Measurements from ENCODE around the gene ZDHHC19.
A peak's percentile ranks its signal among the peaks of the same experiment; 100 is the strongest.
"Not testable (repeated sequence)": the region's sequence is repeated elsewhere in the genome, so short reads cannot be mapped to it uniquely, and the experiment has no call there.

Gene ZDHHC19

DNA sequence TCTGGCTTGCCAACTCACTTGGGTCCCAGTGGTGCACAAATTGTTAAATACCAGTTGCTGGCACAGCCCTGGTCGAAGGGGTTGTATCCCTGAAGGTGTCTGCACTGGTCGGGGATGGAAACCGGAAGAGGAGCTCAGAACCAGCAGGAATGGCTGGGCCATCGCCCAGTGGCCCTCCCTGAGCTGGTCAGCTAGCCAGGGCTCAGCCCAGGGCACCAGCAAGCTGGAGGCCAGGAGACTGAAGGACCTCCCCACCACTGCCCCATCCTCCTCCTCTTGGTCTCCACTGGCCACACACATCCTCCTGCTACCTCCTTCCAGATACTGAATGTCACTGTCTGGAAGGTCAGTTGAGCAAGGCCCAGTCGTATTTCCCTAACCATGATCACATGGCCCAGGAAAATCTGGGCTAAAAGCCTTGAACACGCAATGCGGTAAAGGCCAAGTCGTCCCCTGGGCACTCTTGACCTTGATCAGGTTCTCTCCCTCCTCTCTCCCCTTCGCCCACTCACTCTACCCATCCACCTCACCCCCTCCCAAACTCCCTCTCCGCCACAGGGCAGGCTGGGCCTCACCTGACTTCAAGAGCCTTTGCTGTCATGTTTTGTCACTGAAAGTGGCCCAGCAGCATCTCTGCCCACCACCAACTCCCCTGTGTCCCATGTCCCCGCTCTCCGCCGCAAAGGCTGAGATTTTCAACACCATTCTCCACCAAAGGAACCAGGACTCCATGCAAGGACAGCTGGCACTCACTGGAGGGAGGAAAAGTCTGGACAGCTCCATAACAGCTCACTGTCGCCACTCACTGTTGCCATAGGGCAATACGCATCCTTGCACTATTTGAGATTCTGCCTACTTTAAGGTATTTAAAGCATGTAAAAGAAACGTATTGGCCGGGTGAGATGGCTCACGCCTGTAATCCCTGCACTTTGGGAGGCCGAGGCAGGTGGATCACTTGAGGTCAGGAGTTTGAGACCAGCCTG, 12.1 kb downstream of the ZDHHC19 start:
- DNase-seq: no peak

DNA sequence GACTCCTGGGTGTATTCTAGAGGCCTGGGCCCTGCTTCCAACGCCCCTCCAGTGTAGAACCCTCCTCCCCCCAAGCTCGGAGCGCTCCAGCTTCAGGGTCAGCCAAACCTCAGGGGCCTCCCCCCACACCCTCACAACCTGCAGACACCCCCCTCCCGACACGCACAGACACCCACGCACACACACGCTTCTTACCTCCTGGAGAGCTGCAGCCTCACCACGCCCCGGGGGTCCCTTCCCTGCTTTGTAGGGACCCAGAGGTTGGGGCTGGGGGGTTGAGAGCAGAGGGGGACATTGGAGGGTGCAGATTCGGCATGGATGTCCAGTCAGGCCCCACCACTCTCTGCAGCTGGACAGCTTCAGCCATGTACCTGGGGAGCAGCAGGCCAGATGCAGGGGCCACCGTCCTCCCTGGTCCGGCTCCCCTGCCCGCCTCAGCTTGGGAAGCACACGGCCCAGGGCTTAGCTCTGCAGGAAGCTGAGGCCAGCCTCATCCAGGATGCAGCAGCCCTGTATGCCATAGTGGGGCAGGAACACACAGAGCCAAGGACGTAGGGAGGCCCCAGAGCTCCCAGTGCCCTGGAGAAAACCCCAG, 13.0 kb downstream of the ZDHHC19 start:
- no peak for DNase-seq

DNA sequence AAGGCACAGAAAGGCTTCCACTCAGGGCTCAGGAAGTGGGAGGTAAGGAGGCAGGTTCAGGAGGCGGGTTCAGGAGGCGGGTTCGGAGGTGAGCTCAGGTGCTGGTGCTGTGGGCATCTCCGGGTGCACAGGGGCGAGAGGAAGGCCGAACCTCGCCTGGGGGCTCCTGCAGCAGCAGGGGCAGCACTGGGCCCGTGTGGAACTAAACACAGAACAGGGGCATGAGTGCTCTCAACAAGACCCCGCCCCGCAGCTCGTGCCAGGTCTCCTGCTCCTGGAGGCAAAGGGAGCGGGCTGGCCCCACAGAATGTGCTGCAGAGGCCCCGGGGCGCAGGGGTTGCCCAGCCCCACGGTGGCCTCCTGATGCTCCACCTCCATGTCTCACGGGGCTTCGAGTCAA, 13.7 kb downstream of the ZDHHC19 start:
- DNase-seq: no peak

DNA sequence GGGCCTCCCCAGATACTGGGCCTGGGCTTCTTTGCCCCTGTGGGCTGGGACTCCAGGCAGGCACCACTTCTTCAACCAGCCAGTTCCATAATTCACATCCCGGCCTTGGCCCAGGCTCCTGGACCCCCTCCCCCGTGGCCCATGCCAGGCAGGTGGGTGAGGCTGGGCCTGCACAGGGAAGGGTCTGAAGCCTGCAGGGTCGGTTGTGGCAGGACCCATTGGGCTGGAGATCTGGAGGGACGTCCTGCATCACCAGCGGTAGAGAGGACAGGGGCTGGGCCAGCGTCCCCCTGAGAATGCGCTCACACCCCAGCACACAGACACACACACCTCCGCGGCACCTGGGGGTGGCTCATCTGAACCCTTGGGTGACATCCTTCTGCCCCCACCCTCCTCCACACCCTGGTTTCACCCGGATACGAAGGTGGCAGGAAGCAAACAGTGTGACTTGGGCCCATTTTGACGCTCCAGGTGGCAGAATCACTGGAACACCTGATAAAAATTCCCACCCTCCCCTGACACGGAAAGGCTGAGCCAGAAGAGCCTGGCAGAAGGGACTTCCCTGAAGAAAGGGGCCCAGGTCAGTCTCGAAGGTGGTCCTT, 15.4 kb downstream of the ZDHHC19 start:
- no peak for DNase-seq

DNA sequence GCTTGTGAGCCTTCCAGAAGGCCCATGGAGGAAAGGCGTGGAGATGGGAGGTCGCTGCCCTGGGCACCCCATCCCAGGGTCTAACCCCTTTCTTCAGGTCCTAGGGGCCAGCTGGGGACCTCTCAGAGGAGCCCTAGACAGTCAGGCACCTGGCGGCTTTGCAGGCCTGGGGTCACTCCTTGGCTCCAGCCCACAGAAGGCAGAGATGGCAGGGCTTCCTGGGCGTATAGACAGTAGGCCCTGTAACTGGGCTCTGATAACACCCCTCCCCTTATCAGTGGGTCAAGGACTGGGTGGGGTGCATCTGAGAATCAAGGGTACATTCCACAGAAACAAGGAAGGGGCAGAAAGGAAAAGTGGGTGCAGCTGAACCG, 16.7 kb downstream of the ZDHHC19 start:
- no peak for DNase-seq

DNA sequence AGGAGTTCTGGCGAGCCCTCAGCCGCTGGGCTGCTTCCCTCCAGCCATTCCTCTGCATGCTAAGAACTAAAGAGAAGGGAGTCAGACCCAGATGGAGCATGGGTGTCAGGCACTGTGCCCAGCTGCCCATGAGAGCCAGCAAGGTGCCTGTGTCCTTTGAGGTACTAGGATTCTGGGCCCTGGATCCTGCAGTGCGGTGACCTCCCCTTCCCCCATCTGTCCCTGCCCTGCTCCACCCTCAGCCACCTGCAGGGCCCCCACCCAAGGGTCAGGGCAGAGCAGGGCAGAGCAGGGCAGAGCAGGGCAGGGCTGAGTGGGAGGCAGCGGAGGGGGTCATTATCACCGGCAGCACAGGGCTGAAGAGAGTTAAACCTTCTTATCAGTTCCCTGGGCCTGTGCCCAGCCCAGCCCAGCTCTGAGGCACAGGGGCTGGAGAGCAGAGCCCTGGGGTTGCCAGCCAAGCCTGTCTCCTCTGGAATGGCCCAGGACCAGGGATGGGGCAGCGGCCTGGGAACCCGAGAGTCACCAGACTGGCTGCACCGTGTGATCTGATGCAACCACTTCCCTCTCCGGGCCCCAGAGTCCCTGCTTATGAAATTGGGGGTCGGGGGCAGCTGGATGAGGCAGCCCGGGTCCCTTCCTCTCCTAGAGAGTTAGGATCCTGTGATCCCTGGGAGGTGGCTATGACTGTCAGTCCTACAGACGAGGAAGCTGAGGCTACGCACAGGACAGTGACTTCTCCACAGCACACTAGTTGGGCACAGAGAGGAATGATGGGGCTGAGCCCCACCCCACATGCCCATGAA, 17.3 kb downstream of the ZDHHC19 start:
- no peak for DNase-seq

DNA sequence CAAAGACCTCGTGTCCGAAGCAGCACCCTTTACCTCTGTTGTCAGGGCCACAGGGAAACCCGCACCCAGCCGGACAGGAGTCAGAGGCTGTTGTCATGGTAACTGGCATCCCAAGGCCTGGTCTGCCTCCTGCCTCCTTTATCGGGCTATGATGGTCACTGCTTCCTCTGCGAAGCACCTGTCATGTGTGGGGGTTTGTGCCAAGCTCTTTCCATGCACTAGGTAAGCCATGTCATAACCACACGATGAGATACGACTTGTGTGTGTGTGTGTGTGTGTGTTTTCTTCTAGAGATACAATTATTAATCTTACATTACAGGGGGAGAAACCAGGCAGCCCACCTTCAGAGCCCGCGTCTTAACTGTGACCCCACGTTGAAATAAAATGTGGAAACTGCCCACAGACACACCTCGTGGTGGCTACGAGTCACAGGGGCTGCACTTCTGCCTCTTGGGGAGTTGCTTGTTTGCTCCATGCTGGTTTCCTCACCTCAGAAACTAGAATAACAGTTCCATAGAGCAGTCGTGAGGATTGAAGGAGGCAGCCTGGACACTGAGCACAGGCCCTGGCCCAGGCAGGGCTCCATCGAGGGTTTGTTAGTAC, 18.0 kb downstream of the ZDHHC19 start:
- DNase-seq: no peak

DNA sequence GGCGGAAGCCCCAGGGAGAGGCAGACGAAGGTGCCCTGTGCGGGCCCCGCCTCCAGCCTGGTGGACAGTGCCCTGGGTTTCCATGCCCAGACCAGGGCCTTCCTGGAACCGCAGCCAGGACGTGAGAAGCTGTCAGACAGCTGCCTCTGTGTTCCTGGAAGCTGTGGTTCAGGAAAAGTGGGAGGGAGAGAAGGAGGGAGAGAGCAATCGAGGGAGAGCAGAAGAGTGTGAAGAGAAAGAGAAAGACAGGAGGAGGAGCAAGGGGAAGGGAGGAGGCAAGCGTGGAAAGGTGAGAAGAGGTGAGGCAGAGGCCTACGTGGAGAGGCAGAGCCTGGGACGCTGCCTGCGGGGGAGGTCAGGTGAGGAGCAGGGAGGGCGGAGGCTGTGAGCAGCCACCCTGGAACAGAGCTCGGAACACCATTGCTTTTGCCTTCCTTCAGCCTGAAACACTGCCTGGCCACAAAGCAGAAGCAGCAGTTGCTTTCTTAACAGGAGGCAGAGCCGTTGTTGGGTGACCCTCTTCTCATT, 18.6 kb downstream of the ZDHHC19 start:
- peak in 1 of 2 donors; percentile 43 for DNase-seq

DNA sequence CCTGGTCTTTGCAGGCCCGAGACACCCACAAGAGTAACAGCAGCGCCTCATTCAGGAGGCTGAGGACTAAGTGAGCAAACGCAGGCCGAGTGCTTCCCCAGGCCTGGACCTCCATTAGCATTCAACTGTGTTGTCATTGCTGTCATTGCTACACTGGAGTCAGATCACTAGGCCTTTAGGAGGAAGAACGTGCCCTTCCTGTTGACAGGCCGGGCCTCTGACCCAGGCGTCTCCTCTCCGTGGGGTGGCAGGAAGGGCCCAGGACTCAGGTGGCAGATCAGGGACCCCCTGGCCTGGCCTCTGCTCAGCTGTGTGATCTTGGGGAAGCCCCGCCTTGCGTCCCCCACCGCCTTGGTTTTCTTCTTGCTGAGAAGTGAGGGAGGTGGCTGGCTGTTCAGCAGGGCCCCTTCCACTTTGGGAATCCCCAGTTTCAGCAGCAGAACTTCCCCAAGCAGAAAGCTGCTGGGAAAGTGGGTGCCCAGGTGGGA, 19.1 kb downstream of the ZDHHC19 start:
- peak; percentile 38 to 46 for DNase-seq

DNA sequence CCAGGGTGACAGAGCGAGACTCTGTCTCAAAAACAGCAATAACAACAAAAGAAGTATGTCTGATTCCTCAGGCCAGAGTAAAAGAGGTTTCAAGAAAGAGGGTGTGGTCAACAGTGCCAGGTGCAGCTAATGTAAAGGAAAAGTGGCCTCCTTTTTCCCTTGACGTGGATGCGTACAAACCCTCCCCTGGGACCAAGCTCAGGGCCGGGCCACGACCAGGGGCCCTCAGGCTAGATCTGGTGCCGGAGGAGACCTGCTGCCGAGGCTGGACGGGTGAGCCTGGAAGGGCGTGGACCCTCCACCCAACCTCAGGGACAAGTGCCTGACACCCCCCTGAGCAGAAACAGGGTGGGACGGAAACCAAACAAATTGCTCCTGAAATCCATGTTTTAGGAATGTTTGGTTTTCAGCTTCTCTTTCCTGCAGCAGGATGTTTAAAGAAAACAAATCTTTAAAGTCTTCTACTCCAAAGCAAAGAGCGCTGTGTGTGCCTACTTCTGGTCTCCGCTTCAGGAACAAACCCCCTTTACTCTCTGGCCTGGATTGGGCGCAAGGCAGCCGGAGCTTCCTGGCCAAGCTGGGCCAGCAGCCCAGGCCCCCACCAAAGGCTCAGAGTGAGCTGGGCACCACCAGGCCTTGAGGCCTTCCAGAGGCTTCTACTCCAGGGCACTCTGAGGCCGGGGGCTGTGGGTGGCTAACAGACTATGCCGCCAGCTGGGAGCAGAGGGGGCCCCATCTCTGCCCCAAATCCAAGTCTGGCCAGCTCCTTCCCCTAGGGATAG, 21.4 kb downstream of the ZDHHC19 start:
- no peak for DNase-seq

DNA sequence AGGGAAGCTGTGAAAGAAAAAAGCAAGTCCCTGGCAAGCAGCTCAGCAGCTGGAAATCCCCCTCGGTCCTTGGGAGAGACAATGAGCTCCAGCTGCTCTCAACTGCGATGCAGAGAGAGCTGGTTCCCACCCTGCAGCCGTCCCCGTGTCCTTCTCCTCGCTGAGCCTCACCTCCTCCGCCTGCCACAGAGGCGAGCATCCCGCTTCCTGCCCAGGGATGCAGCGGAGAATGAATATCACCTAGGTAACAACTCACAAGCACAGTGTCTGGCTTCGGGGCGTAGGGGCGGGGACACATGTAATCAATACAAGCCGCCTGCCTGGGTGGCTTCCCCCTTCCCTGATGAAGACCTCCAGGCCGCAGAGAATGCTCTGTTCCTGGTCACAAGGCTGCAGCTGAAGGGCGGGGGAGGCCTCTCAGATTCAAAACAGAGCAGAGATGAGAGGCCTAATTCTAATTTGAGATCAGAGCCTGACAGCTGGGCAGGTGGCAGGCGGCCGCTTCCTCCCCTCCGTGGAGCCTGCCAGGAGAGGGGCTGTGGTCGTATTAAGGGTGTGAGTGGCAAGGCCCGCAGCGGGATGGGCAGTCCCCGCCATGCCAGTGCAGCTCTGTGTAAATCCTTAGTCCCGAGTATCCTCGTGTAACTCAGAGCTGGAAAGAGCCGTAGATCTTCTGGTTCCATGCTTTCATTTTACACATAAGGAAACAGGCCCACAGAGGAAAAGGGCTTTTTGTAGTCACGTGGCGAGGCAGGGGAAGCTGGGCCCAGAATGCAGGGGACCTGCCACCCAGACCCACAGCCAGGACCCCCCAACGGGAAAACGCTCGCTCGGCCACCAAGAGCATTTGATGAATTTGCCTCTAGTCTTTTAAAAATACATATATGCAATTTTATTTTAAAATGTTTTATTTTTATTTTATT, 24.3 kb downstream of the ZDHHC19 start:
- DNase-seq: no peak

DNA sequence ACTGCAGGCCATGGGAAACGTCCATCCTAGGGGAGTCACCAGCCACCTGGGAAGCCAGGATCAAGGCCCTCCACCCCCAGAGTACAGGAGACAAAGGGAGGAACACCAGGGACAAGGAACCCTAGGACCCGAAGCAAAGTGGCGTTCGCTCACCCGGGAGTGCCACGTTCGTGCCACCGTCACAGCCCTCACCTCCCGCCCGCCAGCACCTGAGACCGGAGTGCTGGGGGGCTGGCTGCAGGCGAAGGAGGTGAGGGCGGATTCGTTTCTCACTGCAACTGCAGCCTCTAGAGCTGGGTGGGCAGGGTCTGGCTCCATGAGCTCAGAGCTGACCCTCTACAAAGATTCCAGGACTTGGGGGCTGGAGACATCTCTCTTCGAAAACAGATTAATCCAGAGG, 26.3 kb downstream of the ZDHHC19 start:
- DNase-seq: no peak

DNA sequence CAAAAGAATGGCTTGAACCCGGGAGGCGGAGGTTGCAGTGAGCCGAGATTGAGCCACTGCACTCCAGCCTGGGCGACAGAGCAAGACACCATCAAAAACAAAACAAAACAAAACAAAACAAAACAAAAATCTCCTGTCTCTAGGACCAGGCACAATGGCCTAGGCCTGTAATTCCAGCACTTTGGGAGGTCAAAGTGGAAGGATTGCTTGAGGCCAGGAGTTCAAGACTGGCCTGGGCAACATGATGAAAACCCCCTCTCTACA, 27.1 kb downstream of the ZDHHC19 start:
- not testable (repeated sequence) for DNase-seq

DNA sequence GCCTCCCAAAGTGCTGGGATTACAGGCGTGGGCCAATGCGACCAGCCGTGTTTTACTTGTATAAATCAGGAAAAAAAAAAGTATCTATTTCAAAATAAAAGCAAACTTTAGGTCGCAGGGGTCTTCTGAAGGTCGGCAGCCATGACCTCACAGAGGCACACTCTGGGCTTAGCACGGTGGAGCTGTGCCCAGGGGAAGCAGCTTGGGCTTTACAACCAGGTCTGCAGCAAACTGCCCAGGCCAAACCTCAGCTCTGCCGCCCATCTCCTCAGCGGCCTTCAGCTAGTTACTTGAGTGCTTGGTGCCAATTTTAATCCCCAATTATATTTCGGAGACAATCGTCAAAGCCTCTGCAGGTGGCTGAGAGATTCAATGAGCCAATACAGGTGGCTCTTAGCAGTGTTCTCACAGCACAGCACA, 30.1 kb downstream of the ZDHHC19 start:
- DNase-seq: no peak

DNA sequence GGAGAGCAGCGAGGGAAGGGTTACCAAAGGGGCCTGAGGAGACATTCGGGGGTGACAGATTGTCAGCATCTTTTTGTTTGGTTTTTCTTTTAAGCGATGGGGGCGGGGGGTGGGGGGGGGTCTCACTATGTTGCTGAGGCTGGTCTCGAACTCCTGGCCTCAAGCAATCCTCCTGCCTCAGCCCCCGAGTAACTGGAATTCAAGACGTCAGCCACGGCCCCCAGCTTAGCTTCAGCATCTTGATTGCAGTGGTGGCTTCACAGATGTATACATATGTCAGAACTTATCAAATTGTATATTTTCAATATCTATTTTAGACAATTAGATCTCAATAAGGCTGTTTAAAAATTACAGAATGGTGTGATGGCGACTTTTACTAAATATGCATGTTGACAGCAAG, 30.9 kb downstream of the ZDHHC19 start:
- DNase-seq: no peak

DNA sequence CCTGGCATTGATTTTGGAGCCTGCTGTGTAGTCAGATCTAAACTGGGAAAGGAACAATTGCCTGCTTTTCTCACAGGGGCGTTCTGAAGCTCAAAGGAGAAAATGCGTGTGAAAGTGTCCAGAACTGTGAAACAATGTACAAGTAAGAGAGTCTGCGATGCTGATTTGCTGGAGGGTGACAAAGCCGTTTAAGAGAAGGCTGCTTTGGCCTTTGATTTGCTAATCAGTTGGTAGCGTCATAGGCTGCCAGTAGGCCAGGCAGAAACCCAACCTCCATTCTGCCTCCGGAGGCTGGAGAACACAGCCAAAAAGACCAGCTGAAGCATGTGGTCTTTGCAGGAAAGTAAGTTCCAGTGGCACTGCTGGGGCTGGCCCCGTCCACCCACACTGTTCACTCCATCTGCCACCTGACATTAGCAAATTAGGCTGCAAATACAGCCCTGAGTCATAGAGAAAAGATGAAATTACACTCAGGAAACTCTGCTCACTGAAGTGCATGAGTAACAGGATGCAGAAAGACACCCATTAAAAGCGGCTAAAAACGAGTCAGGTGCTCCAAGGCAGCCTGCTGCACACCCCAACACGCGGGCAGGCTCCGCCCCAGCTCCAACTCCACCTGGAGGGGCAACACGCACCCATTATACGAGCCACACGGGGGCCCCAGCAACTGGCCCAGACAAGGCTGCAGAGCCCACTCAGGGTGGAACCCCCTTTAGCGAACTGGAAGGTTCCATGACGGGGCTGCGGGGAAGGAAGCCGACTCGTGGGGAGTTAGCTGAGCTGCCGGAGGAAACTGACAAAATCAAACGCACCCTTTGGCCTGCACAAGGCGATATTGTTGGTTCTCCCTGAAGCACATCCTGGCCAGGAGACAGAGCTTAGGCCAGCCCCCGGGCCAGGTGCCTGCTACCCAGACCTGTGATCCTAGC, 31.6 kb downstream of the ZDHHC19 start:
- DNase-seq: peak; percentile 76 to 87

DNA sequence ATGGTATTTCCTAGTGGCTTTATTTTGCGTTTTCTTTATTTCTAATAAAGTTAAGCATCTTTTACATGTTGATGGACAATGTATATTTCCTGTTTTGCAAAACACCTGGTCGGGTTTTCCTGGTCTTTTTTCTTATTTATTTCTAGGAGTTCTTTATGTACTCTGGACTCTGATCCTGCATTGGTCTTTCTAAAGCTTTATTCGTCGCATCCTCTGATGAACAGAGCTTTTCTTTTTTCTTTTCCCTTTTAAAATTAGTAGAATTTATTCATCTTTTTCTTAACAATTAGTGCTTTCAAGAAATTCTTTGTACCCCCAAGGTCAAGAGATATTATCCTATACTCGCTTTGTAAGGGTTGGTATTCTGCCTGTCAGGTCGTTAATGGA, 32.2 kb downstream of the ZDHHC19 start:
- DNase-seq: no peak

DNA sequence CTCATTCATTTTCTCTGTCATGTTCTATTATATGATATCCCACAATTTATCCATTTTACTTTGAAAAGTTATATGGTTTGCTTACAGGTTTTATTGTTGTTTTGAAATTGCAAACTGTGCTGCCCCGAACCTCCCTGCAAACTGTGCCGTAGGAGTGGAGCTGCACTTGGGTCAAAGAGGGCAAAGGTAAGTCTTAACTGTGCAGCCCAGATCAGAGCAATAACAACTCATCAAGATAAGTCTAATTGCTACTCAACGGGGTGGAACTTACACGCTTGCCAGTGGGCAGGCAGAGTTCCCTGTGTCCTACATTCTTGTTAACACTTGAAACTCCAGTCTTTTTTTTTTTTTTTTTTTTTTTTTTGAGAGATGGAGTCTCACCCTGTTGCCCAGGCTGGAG, 33.2 kb downstream of the ZDHHC19 start:
- DNase-seq: no peak

DNA sequence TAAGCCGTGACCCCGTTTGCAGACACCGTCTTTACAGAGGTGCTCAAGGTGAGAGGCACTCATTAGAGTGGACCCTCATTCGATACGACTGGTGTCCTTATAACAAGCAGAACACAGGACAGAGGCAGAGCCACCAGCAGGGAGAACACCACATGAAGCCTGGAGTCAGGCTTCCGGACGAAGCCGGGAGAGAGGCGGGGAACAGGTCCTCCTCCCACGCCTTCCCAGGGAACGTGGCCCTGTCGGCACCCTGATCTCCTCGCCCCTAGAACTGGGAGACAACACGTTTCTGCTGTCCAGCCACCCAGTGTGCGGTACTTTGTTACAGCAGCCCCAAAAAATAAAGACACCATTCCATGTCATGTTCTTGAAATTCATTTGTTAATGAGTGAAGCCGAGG, 33.6 kb downstream of the ZDHHC19 start:
- DNase-seq: no peak
